HG03064 (cell line): ENCODE results near the gene ABCC2.
"Not testable (repeated sequence)": the region's sequence is repeated elsewhere in the genome, so short reads cannot be mapped to it uniquely, and the experiment has no call there.

Experiments used
- ATAC-seq: cut with Tn5 transposase; IDR thresholded peaks from one replicate; pipeline ENCODE4 v1.9.1; 2021; ENCODE audit warnings: low read depth; ENCODE audit not compliant: unreplicated experiment

The ABCC2 gene

DNA sequence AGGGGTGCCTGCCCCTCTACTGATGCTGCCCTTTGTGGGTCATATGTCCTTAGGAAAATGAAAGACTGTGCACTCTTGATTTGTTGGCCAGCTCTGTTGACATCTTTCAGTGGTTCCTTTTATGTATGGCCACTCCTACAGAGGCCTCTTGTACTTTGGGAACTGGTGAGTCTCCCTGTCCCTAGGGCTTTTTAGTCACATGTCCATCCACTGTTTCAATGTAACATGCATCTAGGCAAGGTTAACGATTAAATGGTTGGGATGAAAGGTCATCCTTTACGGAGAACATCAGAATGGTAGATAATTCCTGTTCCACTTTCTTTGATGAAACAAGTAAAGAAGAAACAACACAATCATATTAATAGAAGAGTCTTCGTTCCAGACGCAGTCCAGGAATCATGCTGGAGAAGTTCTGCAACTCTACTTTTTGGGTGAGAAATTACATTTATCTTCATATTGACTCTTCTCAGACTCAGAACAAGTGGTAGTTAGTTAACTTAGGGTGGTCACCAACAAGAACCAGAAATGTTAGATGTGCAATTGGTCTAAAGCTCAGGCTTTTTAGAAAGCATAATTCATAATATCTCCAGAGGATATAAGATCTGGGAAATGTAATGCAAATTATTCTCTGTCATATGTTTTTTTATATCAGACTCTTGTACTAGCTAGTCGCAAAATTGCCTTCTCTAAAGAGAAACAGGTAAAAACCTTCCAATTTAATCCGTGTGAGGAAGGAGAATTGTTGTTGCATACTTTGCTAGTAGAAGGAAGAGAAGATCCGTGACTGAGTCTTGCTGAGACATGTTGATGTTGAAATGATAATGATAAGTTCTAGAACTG, at the start of gene ABCC2:
TSS of gene ABCC2 (plus strand) at position 194 of the 840 bp plus-strand sequence. CDS start at position 399, 205 bp downstream.
- ATAC-seq, result no peak

GRCh38 chr10:99733366-99733765, 49.1 kb upstream of the ABCC2 start:
- ATAC-seq, result no peak

DNA sequence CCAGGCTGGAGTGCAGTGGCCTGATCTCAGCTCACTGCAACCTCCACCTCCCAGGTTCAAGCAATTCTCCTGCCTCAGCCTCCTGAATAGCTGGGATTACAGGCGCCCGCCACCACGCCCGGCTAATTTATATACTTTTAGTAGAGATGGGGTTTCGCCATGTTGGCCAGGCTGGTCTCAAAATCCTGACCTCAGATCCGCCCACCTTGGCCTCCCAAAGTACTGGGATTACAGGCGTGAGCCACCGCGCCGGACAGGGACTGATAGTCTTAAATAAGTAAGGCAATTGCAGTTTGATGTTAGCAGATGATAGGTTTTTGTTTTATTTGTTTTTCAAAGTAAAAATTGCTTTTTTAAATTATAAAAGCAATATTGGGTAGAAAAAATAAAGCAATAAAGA, 48.3 kb upstream of the ABCC2 start:
- ATAC-seq, result not testable (repeated sequence)

DNA sequence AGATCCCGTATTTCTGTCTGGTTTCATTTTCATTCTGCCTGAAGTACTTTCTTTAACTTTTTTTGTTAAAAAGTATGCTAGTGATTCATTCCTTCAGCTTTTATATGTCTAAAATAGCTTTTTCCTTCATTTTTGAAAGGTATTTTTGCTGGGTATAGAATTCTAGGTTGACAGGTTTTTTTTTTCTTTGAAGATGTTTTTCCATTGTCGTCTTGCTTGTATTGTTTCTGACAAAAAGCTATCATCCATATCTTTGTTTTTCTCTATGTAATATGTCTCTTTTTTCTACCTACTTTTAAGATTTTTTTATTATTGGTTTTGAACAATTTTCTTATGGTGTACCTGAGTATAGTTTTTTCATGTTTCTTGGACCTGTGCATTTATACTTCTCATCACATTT, 42.2 kb upstream of the ABCC2 start:
- ATAC-seq, result no peak

- ATAC-seq, result no peak
These were observed 41.4 kb upstream of the ABCC2 start for GRCh38 chr10:99740933-99741559.

DNA sequence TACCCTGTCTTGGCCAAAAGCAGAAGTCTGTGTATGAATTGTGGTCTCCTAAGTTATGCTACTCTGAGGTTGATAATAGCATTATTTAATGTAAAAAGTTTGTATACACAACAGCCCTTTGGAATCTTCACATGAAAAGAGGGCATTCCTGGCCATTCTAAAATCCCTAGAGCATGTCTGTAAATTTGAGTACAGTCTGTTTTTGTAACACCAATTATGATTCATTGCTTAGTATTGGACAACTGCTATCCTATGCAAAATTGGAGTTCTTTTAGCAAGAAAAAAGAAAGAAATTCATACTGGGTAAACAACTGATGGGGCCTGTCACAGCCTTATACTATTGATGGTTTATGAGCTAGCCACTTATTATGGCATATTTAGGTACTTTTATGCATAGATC, 40.2 kb upstream of the ABCC2 start:
- ATAC-seq, result no peak

DNA sequence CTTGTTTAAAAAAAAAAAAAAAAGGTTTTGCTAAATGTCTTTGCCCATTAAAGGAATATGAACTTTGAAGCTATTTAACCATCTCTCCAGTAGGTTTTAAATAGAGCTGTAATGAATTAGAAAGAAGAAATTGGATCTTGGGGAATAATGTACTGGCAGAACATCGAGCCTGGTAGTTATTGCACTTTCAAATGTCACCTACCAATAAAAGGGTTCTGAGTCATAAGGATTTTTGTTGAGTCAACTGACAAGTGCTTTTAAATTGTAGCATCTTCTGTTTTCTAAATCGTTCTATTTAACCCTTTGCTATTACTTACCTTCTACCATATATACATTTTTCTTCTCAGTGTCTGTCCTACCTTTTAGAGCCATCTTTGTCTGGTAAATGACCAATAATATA, 39.7 kb upstream of the ABCC2 start:
- no peak for ATAC-seq

GRCh38 chr10:99743841-99744240, 38.6 kb upstream of the ABCC2 start:
- ATAC-seq, result no peak

DNA sequence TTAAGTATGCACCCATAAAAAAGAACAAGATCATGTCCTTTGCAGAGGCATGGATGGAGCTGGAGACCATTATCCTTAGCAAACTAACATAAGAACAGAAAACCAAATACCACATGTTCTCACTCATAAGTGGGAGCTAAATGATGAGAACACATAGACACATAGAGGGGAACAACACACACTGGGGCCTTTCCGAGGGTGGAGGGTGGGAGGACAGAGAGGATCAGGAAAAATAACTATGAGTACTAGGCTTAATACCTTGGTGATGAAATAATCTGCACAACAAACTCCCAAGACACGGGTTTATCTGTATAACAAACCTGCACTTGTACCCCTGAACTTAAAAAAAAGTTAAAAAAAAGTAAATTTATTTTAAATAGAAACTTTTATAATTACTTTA, 36.3 kb upstream of the ABCC2 start:
- not testable (repeated sequence) for ATAC-seq

DNA sequence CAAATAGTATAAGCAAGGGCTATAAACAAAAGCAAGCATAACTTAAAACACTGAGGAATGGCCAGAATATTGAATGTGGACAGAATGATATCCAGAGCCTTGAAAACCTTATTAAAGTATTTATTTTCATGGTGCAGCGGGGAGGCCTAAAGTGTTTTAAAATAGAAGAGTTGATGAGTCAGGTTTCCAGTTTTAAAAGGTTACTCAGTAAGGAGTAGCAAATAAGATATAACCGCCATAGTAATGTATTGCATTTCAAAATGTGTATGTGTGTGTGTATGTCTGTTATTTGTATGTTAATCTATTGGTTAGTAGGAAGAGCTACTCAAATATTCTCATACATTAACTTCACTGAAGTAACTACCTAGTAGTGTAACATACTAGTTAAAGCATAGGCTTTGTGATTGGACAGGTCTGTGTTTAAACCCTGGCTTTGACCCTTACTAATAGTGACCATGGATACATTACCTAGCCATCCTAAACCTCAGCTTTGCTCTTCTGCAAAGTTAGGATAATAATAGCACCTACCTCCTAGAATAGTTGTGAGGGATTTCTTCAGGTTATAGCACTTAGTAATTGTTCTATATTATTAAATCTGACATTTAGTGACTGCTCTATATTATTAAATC, 33.5 kb upstream of the ABCC2 start:
- no peak for ATAC-seq

GRCh38 chr10:99750641-99751040, 31.8 kb upstream of the ABCC2 start:
- ATAC-seq, result no peak

GRCh38 chr10:99754670-99755069, 27.8 kb upstream of the ABCC2 start:
- no peak for ATAC-seq

DNA sequence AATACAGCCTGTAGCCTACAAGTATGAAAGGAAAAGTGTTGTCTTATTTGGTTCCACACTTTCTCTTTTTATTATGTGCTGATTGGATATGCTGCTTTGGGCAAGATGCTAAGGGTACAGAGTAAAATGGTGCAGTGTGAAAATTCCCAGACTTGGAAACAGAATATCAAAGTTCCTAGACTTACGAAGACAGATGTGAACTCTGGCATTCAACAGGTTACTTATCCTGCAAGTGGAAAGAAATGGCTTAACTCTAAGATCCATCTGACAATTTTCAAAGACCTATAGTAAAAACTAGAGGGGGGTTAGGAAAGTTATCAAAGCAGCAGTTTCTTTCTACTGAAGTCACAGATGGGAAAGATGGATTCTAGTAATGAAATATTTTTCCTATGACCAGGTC, 26.3 kb upstream of the ABCC2 start:
- ATAC-seq, result no peak

DNA sequence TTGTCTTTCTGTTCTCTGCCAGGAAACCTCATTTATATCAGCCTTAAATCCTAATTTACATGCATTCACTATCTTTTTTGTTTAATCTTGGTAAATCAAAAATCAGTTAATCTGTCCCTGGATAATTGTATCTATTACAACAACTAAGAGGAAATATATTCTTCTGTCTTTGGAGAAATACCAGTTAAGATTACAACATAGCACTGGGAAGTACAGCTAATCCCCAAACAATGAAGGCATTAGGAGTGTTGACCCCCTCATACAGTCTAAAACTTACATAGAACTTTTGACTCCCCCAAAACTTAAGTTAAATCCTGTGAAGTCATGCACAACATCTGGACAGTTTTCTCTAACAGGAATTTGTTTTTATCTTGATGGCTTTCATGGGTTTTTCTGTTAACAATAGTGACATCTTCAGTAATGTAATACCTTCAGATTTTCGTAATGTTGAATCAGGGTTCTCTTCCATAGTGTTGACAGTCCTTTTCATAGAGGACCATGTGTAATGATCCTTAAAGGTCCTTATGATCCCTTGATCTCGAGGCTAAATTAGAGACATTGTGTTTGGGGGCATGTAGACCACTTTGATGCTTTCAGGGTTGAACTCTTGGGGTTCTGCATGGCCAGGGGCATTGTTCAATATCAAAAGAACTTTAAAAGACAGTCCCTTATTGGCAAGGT, 24.1 kb upstream of the ABCC2 start:
- no peak for ATAC-seq

- no peak for ATAC-seq
These were observed 22.1 kb upstream of the ABCC2 start for GRCh38 chr10:99760321-99760720.

GRCh38 chr10:99761365-99761764, 21.1 kb upstream of the ABCC2 start:
- no peak for ATAC-seq

DNA sequence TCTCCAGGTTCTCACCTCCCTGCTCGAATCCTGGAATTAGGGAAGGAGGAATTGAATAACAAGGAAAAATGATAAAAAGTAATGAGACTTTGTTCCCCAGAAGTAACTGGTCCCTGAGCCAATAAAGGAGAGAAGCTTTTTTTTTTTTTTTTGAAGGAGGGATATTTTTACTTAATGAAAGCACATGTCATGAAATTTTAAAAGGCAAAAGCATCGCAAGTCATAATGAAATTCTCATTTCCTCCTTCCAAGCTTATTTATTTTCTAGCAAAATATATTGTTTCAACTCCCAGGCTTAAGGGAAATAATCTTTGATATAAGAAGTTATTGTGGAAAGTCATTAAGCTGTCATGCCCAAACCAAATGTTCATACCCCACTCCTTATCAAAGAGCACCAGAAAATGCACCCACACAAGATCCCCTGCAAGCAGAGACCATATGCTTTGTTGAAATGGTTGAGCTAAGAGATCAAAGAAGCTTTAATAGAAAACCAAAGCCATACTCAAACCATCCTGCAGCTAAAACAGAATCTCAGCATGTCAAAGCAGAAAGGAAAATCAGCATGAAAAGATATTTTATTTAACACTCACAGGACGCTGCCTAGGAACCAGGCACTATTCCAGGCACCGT, 16.7 kb upstream of the ABCC2 start:
- no peak for ATAC-seq

GRCh38 chr10:99766302-99766681, 16.1 kb upstream of the ABCC2 start:
- peak; percentile 69 for ATAC-seq

GRCh38 chr10:99767901-99768300, 14.5 kb upstream of the ABCC2 start:
- ATAC-seq, result no peak

- ATAC-seq, result no peak
These were observed 13.9 kb upstream of the ABCC2 start for GRCh38 chr10:99768556-99768955.

DNA sequence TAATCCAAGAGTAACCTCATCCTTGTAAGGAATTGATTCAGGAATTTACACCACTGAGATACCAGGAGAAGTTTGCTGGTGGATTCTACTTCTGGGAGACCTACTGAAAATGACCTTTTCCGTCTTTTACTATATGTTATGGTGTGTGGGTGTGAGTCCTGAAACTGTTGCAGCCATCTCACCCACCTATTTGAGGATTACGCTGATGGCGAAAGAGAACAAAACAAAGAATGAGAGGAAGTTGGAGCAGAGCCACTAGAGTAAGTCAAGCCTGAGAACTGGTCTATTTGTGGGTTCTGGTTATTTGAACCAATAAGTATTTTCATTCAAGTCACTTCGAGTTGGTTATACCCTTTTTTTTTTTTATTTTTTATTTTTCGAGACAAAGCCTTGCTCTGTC, 12.7 kb upstream of the ABCC2 start:
- ATAC-seq, result no peak
